Spinal cord (tissue), 10 donors: Measurements from ENCODE around the gene RDH11. TPM values are rescaled to one million over a fixed set of nuclear protein-coding genes. Genes with fewer than 3 reads are reported as not detected.

Experiments
- DNase-seq, 6 donors: peaks; one replicate each; pipeline versions ENCODE4 v3.0.0 to v3.0.0-alpha.2; 2013 to 2015; ENCODE audit warnings: low spot score in 6 of 6, low read depth in 4 of 6
- H3K27ac ChIP-seq: one replicate; pipeline ENCODE4 v1.5.1; 2013; ENCODE audit warnings: low read depth, low read length, control low read depth
- H3K27me3 ChIP-seq: one replicate; pipeline ENCODE4 v1.6.1; 2013; ENCODE audit warnings: low read length; ENCODE audit not compliant: control insufficient read depth, insufficient read depth
- H3K36me3 ChIP-seq: one replicate; pipeline ENCODE4 v1.6.1; 2013; ENCODE audit warnings: low read length; ENCODE audit not compliant: control insufficient read depth, insufficient read depth
- H3K4me1 ChIP-seq: one replicate; pipeline ENCODE4 v1.6.1; 2013; ENCODE audit warnings: low read length; ENCODE audit not compliant: control insufficient read depth, insufficient read depth
- H3K4me3 ChIP-seq: one replicate; pipeline ENCODE4 v1.5.1; 2013; ENCODE audit warnings: low read depth, low read length, control low read depth
- H3K9me3 ChIP-seq: one replicate; pipeline ENCODE4 v1.6.1; 2013; ENCODE audit warnings: low read length; ENCODE audit not compliant: control insufficient read depth, insufficient read depth
- WGBS: methylation state at CpG from one replicate; pipeline ENCODE4 v1.1.5; 2013; ENCODE audit warnings: missing lambda C conversion rate; ENCODE audit not compliant: insufficient coverage; 5-methylcytosine and 5-hydroxymethylcytosine counted together
- polyA plus RNA-seq, 2 donors: library from polyadenylated mRNA; unstranded; fragments of 120-200 nt; gene quantifications; one replicate each; pipeline ENCODE4 v1.2.1, GENCODE V29; 2013; ENCODE audit not compliant: insufficient read length in 2 of 2
- total RNA-seq, 2 donors: library from RNA; depleted of rRNA in 1 of 2; stranded (reverse); fragments of 120-200 nt in 1 of 2; fragments of >200 nt in 1 of 2; gene quantifications; one replicate each; pipeline versions ENCODE4 v1.2.3 to v1.2.4, GENCODE V29; 2013 to 2014
- donor health status: healthy.

The RDH11 gene
- total and polyA plus RNA-seq, 4 donors, result 94.7 to 150 (median 142) TPM

DNA sequence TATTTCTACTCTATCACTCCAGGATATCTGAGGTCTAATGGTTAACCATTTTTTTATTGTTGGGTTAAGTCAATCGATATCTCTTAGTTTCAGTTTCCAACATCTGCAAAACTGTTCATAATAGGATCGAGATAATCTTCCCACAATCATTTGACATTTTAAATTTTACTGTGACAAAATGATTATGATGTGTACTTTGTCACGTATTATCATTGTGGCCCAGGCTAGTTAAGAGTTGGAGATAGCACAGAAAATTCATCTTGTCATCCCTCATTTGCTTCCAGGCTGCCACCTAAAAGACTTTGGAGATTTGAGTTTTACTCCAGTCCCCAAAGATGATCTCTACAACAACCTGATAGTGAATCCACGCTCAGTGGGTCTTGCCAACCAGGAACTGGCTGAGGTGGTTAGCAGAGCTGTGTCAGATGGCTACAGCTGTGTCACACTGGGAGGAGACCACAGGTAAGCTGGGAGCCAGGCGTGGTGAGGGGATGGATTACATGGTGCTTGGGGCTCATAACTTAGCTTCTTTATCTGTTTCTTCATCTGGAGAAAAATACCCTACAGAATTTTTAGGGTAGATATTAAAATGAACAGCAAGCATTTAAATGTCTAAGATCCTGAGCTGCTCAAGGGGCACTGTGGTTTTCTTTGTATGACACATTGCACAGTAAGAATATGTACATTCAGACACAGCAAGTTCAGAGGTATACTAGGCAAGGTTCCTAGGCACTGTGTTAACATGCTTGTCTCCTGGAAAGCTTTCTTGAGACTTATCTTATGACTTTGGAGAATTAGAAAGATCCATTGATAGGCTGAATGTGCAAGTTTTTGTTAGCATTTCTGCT, 53.4 kb downstream of the RDH11 start:
- no peak overlapping the region for H3K4me3 ChIP-seq
- H3K27ac ChIP-seq, result no peak overlapping the region
- DNase-seq, result no peak
- H3K4me1 ChIP-seq, result no peaks in the 10 kb centered on the region
- 86% methylated on average over 1 of the region's 5 CpGs for WGBS
- H3K27me3 ChIP-seq, result no peaks in the 10 kb centered on the region
- H3K36me3 ChIP-seq, result peaks cover 2% of the 10 kb centered on the region
- H3K9me3 ChIP-seq, result no peaks in the 10 kb centered on the region

GRCh38 chr14:67641480-67641879, 54.1 kb downstream of the RDH11 start:
- H3K4me3 ChIP-seq, result no peak overlapping the region
- no peaks in the 10 kb centered on the region for H3K4me1 ChIP-seq
- H3K36me3 ChIP-seq, result peaks cover 2% of the 10 kb centered on the region
- H3K27me3 ChIP-seq, result no peaks in the 10 kb centered on the region
- no peak overlapping the region for H3K27ac ChIP-seq
- DNase-seq, result no peak
- H3K9me3 ChIP-seq, result no peaks in the 10 kb centered on the region
- WGBS, result no CpG with 5 or more reads among the region's 1 CpG

DNA sequence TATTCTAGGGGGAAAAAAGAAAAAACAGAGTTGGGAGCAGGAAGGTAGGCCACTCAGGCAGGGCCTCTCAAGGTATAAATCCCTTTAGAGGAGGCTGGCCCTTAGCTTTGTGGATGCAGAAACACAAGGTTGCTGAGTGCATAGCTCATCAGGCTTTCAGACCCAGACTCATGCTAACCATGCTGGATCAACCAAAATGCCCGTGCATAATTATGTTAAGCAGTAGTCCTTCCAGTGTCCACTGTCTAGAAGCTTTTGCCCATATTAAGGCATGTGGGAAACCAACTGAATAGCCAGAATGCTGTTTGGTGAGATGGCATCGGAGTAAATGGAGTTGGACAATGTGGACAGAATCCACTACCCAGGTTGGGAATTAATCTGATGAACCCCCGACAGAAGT, 56.9 kb downstream of the RDH11 start:
- Histone ChIP-seq H3K36me3 (peaks cover 2% of the 10 kb centered on the region), H3K9me3 (no peaks in the 10 kb centered on the region), H3K27ac (no peak overlapping the region), H3K4me1 (no peaks in the 10 kb centered on the region), H3K27me3 (no peaks in the 10 kb centered on the region), H3K4me3 (no peak overlapping the region)
- WGBS, result 88% methylated on average over 2 of the region's 3 CpGs
- DNase-seq, result no peak

DNA sequence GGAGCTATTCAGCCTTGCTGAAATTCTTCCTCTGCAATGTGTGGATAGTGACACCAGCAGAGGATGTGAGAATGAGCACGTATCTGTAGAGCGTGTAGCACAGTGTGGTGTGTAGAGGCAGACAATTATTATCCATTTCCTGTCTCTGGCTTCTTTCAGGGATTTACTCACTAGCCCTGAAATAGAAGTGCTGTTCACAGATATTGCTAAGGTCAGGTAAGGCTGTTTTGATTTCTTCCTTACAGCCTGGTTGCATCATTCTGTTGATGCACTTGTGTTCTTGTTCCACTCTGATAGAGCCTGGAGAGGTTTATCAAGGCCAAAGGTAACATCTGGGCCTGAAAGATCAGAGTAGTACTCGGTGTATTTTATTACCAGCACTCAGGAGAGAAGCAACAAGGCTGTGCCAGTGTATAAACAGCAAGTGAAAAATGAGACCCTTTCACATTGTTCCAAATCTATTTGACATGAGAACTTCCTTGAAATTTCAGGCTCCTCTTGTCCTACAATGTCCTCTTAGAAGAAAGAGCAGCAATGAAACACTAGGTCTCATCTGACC, 59.1 kb downstream of the RDH11 start:
- WGBS, result 83% methylated on average over 1 of the region's 3 CpGs
- Histone ChIP-seq H3K9me3 (no peaks in the 10 kb centered on the region), H3K4me1 (no peaks in the 10 kb centered on the region), H3K27ac (no peak overlapping the region), H3K4me3 (no peak overlapping the region), H3K36me3 (peaks cover 5% of the 10 kb centered on the region), H3K27me3 (no peaks in the 10 kb centered on the region)
- DNase-seq, result no peak

DNA sequence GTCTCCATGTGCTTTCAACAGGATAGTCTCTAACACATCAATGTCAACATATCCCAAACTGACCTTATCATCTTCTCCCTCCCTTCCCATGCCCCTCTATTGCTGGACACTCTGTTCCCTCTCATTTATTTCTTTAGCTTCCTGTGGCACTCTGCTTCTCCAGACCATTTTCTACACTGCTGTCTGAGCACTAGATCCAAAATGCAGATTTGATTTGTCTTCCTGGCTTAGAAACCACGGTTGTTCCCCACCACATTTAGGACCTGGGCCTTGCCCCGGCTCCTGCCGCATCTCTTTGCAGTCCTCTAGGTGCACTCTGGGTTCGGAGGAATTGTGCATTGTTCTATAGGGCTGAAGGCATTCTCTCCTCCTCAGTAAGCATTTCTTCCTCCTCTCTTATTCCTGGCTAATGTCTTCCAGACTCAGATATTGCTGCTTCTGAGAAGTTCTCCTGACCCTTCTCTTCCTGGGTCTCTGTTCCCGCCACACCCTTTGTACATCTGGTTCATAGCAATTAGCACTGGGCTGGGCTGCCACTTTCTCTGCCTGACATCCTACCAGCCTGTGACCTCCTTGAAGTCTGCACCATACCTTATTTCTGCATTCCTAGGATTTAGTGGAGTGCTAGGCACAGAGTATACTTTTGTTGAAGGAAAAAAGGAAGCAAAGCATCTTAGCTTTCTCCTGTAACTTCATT, 62.0 kb downstream of the RDH11 start:
- DNase-seq, result no peak
- Histone ChIP-seq H3K36me3 (peaks cover 5% of the 10 kb centered on the region), H3K4me1 (no peaks in the 10 kb centered on the region), H3K27ac (no peak overlapping the region), H3K9me3 (no peaks in the 10 kb centered on the region), H3K4me3 (no peak overlapping the region), H3K27me3 (no peaks in the 10 kb centered on the region)
- WGBS, result 96% methylated on average over 2 of the region's 5 CpGs

GRCh38 chr14:67630938-67631337, 64.6 kb downstream of the RDH11 start:
- DNase-seq, result no peak
- 86% methylated on average over 3 of the region's 5 CpGs for WGBS

DNA sequence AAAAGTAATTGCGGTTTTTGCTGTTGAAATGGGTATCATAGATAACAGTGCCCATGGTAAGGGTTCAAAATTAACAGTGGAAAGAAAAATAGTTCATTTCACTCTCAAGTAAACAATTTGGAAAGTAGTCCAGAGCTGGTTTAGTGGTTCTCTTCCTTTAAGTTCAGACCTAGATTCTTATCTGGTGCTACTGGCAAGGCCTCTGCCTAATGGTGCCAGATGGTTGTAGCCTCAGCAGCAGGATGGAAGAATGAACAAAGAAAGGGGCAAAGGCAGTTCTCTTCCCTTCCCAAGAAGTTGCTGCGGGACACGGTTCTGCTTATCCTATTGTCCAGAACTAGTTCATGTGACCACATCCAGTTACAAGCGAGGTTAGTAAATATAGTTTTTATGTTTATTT, 65.4 kb downstream of the RDH11 start:
- Histone ChIP-seq H3K4me1 (no peaks in the 10 kb centered on the region), H3K36me3 (peaks cover 5% of the 10 kb centered on the region), H3K4me3 (no peak overlapping the region), H3K27me3 (no peaks in the 10 kb centered on the region), H3K27ac (no peak overlapping the region), H3K9me3 (no peaks in the 10 kb centered on the region)
- no peak for DNase-seq
- 100% methylated on average over 1 of the region's 4 CpGs for WGBS

More at GRCh38 chr14:67630938-67631337, 64.6 kb downstream of the RDH11 start:
- Histone ChIP-seq H3K9me3 (no peaks in the 10 kb centered on the region), H3K36me3 (peaks cover 5% of the 10 kb centered on the region), H3K4me1 (no peaks in the 10 kb centered on the region), H3K27ac (no peak overlapping the region), H3K27me3 (no peaks in the 10 kb centered on the region), H3K4me3 (no peak overlapping the region)

- no peaks in the 10 kb centered on the region for H3K9me3 ChIP-seq
Measured at GRCh38 chr14:67627519-67627918, 68.0 kb downstream of the RDH11 start.

More at GRCh38 chr14:67627519-67627918, 68.0 kb downstream of the RDH11 start:
- no peak for DNase-seq
- Histone ChIP-seq H3K36me3 (no peaks in the 10 kb centered on the region), H3K4me1 (no peaks in the 10 kb centered on the region), H3K4me3 (no peak overlapping the region), H3K27me3 (no peaks in the 10 kb centered on the region), H3K27ac (no peak overlapping the region)
